Glomerular endothelial cell (primary cell): ENCODE data around the gene GLRA1. TPM values are rescaled to one million over a fixed set of nuclear protein-coding genes. Genes with fewer than 3 reads are reported as not detected.
"Not testable (repeated sequence)": the region's sequence is repeated elsewhere in the genome, so short reads cannot be mapped to it uniquely, and the experiment has no call there.

ENCODE experiments used
- DNase-seq: peaks from one replicate; pipeline ENCODE4 v3.0.0-alpha.2; 2011; ENCODE audit warnings: low read depth, low spot score; ENCODE audit errors: extremely low read depth
- total RNA-seq: library from RNA; depleted of rRNA; stranded (reverse); fragments of >200 nt; gene quantifications from 2 replicates; pipeline ENCODE4 v1.2.3, GENCODE V29; 2015

GLRA1 gene
- total RNA-seq, 1 donor from 2014 or later: not detected

- DNase-seq: no peak
These were observed 102.5 kb downstream of the GLRA1 start for GRCh38 chr5:151822141-151822540.

GRCh38 chr5:151820903-151821302 lies 103.7 kb downstream of the GLRA1 start:
- DNase-seq: no peak

GRCh38 chr5:151820271-151820670 lies 104.4 kb downstream of the GLRA1 start:
- no peak for DNase-seq

- no peak for DNase-seq
These were observed 104.8 kb downstream of the GLRA1 start for GRCh38 chr5:151819830-151820229.

- DNase-seq: no peak
These were observed 109.6 kb downstream of the GLRA1 start for GRCh38 chr5:151815051-151815450.

GRCh38 chr5:151812757-151813309 lies 111.8 kb downstream of the GLRA1 start:
- no peak for DNase-seq

- no peak for DNase-seq
These were observed 112.9 kb downstream of the GLRA1 start for GRCh38 chr5:151811593-151812321.

GRCh38 chr5:151810897-151811296 lies 113.8 kb downstream of the GLRA1 start:
- DNase-seq: no peak

GRCh38 chr5:151810449-151810848 lies 114.2 kb downstream of the GLRA1 start:
- no peak for DNase-seq

GRCh38 chr5:151808451-151809169 lies 116.0 kb downstream of the GLRA1 start:
- DNase-seq: no peak

- no peak for DNase-seq
These were observed 119.0 kb downstream of the GLRA1 start for GRCh38 chr5:151805414-151806223.

GRCh38 chr5:151800532-151800931 lies 124.1 kb downstream of the GLRA1 start:
- no peak for DNase-seq

- DNase-seq: no peak
These were observed 125.2 kb downstream of the GLRA1 start for GRCh38 chr5:151799407-151799806.

- no peak for DNase-seq
These were observed 126.0 kb downstream of the GLRA1 start for GRCh38 chr5:151798674-151799073.

GRCh38 chr5:151795426-151795825 lies 129.2 kb downstream of the GLRA1 start:
- DNase-seq: no peak

- no peak for DNase-seq
These were observed 131.3 kb downstream of the GLRA1 start for GRCh38 chr5:151793358-151793757.

- no peak for DNase-seq
These were observed 136.8 kb downstream of the GLRA1 start for GRCh38 chr5:151787817-151788216.

- DNase-seq: no peak
These were observed 138.2 kb downstream of the GLRA1 start for GRCh38 chr5:151786468-151786867.

- DNase-seq: no peak
These were observed 140.5 kb downstream of the GLRA1 start for GRCh38 chr5:151784141-151784540.

- DNase-seq: not testable (repeated sequence)
These were observed 141.0 kb downstream of the GLRA1 start for GRCh38 chr5:151783664-151784063.

- DNase-seq: no peak
These were observed 143.4 kb downstream of the GLRA1 start for GRCh38 chr5:151781201-151781600.
